ENCODE data around the gene RPS24. TPM values are rescaled to one million over a fixed set of nuclear protein-coding genes. Genes with fewer than 3 reads are reported as not detected.

RPS24 gene
- total and polyA plus RNA-seq, 4 donors, result 314 to 1,104 (median 812) TPM

DNA sequence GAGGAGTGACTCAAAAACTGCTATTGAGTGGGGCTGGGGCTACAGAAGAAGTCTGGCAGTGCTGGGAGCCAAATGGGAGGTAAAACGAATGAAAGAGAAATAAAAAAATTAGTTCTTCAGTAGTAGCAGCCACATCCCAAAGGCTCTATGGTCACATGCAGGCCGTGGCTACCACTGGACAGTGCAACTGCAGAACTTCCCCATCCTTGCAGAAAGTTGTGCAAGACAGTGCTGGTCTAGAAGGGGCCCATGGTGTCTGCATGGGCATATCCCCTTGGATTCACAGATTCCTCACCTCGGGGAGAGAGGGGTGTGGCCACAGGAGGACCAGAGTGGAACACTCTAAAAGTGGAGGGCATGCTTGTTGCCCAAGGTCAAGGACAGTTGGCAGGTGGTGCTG, 47.6 kb downstream of the RPS24 start:
- no peaks in the 10 kb centered on the region for H3K4me1 ChIP-seq (ENCODE audit: control insufficient read depth in 4 of 4, insufficient read depth in 4 of 4, low read length in 3 of 4)

DNA sequence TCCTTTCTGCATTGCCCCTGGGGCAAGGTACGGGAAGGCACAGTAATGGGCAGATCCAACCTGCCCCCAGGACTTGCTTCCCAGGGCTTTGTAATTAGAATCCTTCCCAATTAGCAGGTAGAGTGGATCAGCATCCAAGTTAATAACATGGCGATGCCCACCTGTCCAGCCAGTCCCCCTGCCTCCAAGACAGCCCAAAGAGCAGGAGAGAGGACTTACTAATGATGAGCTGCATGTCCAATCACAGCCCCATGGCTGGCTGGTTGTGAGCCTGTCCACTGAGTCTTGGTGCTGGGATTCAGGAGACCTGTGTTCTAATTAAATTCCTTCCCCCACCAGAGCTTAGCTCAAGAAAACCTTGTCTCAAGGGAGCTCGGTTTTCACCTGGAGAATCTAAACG, 49.0 kb downstream of the RPS24 start:
- no peak for TF ChIP-seq TAF1 (conservative IDR thresholded peaks at IDR 0.05)
- TF ChIP-seq NR2F2 (IDR thresholded peaks at IDR 0.05), result no peak
- no peak for TF ChIP-seq FOXA1 (IDR thresholded peaks at IDR 0.05)
- TF ChIP-seq, protein P1, sequence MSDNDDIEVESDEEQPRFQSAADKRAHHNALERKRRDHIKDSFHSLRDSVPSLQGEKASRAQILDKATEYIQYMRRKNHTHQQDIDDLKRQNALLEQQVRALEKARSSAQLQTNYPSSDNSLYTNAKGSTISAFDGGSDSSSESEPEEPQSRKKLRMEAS (IDR thresholded peaks at IDR 0.05), result no peak
- no peak for TF ChIP-seq FOXA2 (IDR thresholded peaks at IDR 0.05)
- TF ChIP-seq, protein P2, sequence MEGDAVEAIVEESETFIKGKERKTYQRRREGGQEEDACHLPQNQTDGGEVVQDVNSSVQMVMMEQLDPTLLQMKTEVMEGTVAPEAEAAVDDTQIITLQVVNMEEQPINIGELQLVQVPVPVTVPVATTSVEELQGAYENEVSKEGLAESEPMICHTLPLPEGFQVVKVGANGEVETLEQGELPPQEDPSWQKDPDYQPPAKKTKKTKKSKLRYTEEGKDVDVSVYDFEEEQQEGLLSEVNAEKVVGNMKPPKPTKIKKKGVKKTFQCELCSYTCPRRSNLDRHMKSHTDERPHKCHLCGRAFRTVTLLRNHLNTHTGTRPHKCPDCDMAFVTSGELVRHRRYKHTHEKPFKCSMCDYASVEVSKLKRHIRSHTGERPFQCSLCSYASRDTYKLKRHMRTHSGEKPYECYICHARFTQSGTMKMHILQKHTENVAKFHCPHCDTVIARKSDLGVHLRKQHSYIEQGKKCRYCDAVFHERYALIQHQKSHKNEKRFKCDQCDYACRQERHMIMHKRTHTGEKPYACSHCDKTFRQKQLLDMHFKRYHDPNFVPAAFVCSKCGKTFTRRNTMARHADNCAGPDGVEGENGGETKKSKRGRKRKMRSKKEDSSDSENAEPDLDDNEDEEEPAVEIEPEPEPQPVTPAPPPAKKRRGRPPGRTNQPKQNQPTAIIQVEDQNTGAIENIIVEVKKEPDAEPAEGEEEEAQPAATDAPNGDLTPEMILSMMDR (IDR thresholded peaks at IDR 0.05; ENCODE audit: low read depth, low read length, missing input control), result no peak
- TF ChIP-seq EGR1 (IDR thresholded peaks at IDR 0.05; ENCODE audit: low read depth in 2 of 2), result no peak
- TF ChIP-seq JUND (IDR thresholded peaks at IDR 0.05), result no peak
- TF ChIP-seq GABPA (IDR thresholded peaks at IDR 0.05 in 1 of 2, conservative IDR thresholded peaks at IDR 0.05 in 1 of 2), result no peak
- TF ChIP-seq YY1 (IDR thresholded peaks at IDR 0.05), result no peak
- no peak for TF ChIP-seq SP1 (IDR thresholded peaks at IDR 0.05)
- TF ChIP-seq, protein P3, sequence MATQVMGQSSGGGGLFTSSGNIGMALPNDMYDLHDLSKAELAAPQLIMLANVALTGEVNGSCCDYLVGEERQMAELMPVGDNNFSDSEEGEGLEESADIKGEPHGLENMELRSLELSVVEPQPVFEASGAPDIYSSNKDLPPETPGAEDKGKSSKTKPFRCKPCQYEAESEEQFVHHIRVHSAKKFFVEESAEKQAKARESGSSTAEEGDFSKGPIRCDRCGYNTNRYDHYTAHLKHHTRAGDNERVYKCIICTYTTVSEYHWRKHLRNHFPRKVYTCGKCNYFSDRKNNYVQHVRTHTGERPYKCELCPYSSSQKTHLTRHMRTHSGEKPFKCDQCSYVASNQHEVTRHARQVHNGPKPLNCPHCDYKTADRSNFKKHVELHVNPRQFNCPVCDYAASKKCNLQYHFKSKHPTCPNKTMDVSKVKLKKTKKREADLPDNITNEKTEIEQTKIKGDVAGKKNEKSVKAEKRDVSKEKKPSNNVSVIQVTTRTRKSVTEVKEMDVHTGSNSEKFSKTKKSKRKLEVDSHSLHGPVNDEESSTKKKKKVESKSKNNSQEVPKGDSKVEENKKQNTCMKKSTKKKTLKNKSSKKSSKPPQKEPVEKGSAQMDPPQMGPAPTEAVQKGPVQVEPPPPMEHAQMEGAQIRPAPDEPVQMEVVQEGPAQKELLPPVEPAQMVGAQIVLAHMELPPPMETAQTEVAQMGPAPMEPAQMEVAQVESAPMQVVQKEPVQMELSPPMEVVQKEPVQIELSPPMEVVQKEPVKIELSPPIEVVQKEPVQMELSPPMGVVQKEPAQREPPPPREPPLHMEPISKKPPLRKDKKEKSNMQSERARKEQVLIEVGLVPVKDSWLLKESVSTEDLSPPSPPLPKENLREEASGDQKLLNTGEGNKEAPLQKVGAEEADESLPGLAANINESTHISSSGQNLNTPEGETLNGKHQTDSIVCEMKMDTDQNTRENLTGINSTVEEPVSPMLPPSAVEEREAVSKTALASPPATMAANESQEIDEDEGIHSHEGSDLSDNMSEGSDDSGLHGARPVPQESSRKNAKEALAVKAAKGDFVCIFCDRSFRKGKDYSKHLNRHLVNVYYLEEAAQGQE (IDR thresholded peaks at IDR 0.05), result no peak
- TF ChIP-seq, protein P4, sequence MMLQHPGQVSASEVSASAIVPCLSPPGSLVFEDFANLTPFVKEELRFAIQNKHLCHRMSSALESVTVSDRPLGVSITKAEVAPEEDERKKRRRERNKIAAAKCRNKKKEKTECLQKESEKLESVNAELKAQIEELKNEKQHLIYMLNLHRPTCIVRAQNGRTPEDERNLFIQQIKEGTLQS (IDR thresholded peaks at IDR 0.05), result no peak
- no peak for TF ChIP-seq RAD21 (IDR thresholded peaks at IDR 0.05)
- TF ChIP-seq, protein P5, sequence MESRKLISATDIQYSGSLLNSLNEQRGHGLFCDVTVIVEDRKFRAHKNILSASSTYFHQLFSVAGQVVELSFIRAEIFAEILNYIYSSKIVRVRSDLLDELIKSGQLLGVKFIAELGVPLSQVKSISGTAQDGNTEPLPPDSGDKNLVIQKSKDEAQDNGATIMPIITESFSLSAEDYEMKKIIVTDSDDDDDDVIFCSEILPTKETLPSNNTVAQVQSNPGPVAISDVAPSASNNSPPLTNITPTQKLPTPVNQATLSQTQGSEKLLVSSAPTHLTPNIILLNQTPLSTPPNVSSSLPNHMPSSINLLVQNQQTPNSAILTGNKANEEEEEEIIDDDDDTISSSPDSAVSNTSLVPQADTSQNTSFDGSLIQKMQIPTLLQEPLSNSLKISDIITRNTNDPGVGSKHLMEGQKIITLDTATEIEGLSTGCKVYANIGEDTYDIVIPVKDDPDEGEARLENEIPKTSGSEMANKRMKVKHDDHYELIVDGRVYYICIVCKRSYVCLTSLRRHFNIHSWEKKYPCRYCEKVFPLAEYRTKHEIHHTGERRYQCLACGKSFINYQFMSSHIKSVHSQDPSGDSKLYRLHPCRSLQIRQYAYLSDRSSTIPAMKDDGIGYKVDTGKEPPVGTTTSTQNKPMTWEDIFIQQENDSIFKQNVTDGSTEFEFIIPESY (IDR thresholded peaks at IDR 0.05), result no peak
- no peak for TF ChIP-seq HNF4G (IDR thresholded peaks at IDR 0.05)
- TF ChIP-seq RXRA (IDR thresholded peaks at IDR 0.05), result no peak
- no peak for TF ChIP-seq HNF4A (conservative IDR thresholded peaks at IDR 0.05)
- no peak for DNase-seq (ENCODE audit: low spot score)
- Histone ChIP-seq H3K9me3 (ENCODE audit: control insufficient read depth in 4 of 4, low read length in 3 of 4) (no peaks in the 10 kb centered on the region), H3K9ac (ENCODE audit: low read depth in 1 of 2, low read length in 2 of 2) (no peak overlapping the region), H3K27me3 (ENCODE audit: control insufficient read depth in 4 of 4, insufficient read depth in 4 of 4, low read length in 3 of 4) (no peaks in the 10 kb centered on the region), H3K36me3 (ENCODE audit: control insufficient read depth in 4 of 4, insufficient read depth in 3 of 4, low read depth in 1 of 4, low read length in 3 of 4) (no peaks in the 10 kb centered on the region), H3K27ac (ENCODE audit: low read depth in 1 of 2, low read length in 2 of 2) (no peak overlapping the region), H3K4me1 (ENCODE audit: control insufficient read depth in 4 of 4, insufficient read depth in 4 of 4, low read length in 3 of 4) (no peaks in the 10 kb centered on the region), H3K4me3 (ENCODE audit: low read depth in 1 of 3, low read length in 3 of 3) (no peak overlapping the region)
- 82% methylated on average over 4 of the region's 4 CpGs for WGBS

More for the DNA sequence above, 47.6 kb downstream of the RPS24 start:
- no peaks in the 10 kb centered on the region for H3K36me3 ChIP-seq (ENCODE audit: control insufficient read depth in 4 of 4, insufficient read depth in 3 of 4, low read depth in 1 of 4, low read length in 3 of 4)
- no peaks in the 10 kb centered on the region for H3K27me3 ChIP-seq (ENCODE audit: control insufficient read depth in 4 of 4, insufficient read depth in 4 of 4, low read length in 3 of 4)
- 55% methylated on average over 3 of the region's 3 CpGs for WGBS
- TF ChIP-seq, protein P1 (IDR thresholded peaks at IDR 0.05), result no peak
- TF ChIP-seq, protein P3 (IDR thresholded peaks at IDR 0.05), result no peak
- no peak for TF ChIP-seq FOXA1 (IDR thresholded peaks at IDR 0.05)
- TF ChIP-seq SP1 (IDR thresholded peaks at IDR 0.05), result no peak
- no peak for TF ChIP-seq HNF4G (IDR thresholded peaks at IDR 0.05)
- no peak for TF ChIP-seq YY1 (IDR thresholded peaks at IDR 0.05)
- no peak for TF ChIP-seq TAF1 (conservative IDR thresholded peaks at IDR 0.05)
- no peak for TF ChIP-seq JUND (IDR thresholded peaks at IDR 0.05)
- no peak overlapping the region for H3K9ac ChIP-seq (ENCODE audit: low read depth in 1 of 2, low read length in 2 of 2)
- no peak overlapping the region for H3K4me3 ChIP-seq (ENCODE audit: low read depth in 1 of 3, low read length in 3 of 3)
- DNase-seq (ENCODE audit: low spot score), result no peak
- no peaks in the 10 kb centered on the region for H3K9me3 ChIP-seq (ENCODE audit: control insufficient read depth in 4 of 4, low read length in 3 of 4)
- no peak overlapping the region for H3K27ac ChIP-seq (ENCODE audit: low read depth in 1 of 2, low read length in 2 of 2)
